SK-N-SH treated with all-trans-retinoic acid at 6 μM for 48 hours (cell line): ENCODE measurements around the gene MTA3.

Experiments
- BACH2 ChIP-seq: fragments of 250-450 bp; sonication (Bioruptor Pico); IDR thresholded peaks from 2 replicates; pipeline ENCODE4 v1.9.0; 2021; ENCODE audit warnings: mild to moderate bottlenecking, borderline replicate concordance
- OSR1 ChIP-seq: fragments of 250-450 bp; sonication (Bioruptor Pico); IDR thresholded peaks from 2 replicates; pipeline ENCODE4 v1.8.0; 2022; ENCODE audit warnings: moderate library complexity, mild to moderate bottlenecking, inconsistent platforms
- RARB ChIP-seq: fragments of 250-450 bp; sonication (Bioruptor Pico); IDR thresholded peaks from 2 replicates; pipeline ENCODE4 v1.8.0; 2021; ENCODE audit warnings: mild to moderate bottlenecking, moderate library complexity
- ZNF565 ChIP-seq: fragments of 450-650 bp; formaldehyde crosslinking; conservative IDR thresholded peaks from 2 replicates; pipeline ENCODE4 v1.5.0; 2020; ENCODE audit warnings: low read depth, mild to moderate bottlenecking, moderate library complexity
- ZNF70 ChIP-seq: fragments of 450-650 bp; formaldehyde crosslinking; IDR thresholded peaks from 2 replicates; pipeline ENCODE4 v1.5.0; 2020; ENCODE audit warnings: mild to moderate bottlenecking, moderate library complexity
- TF ChIP-seq, protein P1 (sequence below): fragments of 250-450 bp; sonication (Bioruptor Pico); IDR thresholded peaks from 2 replicates; pipeline ENCODE4 v1.5.0; 2020; ENCODE audit warnings: mild to moderate bottlenecking, moderate library complexity
- TF ChIP-seq, protein P2 (sequence below): fragments of 250-450 bp; sonication (Bioruptor Pico); IDR thresholded peaks from 2 replicates; pipeline ENCODE4 v1.8.0; 2020; ENCODE audit warnings: mild to moderate bottlenecking, moderate library complexity, borderline replicate concordance

DNA sequence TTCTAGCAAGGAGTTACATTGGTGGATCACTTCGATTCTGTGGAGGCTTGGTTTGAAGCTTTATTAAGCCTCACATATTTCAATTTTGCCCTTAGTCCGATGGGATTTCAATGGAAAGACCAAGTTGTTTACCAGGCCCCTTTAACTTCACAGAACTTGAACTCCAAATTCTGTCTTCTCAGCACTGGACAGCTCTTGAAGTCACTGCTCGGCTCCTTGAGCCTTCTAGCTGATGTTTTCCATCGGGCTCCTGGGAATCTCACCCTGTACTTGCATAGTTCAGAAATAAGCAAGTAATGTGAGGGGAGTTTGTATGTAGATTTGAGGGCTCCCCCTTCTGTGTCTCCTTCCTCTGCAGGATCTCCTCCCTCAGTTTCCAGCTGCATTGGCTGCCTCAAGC is 180.4 kb downstream of the MTA3 start:
- no peak for TF ChIP-seq OSR1
- TF ChIP-seq ZNF70 (CRISPR knock-in tag) = no peak
- TF ChIP-seq ZNF565 (CRISPR knock-in tag) = no peak
- TF ChIP-seq, protein P1, sequence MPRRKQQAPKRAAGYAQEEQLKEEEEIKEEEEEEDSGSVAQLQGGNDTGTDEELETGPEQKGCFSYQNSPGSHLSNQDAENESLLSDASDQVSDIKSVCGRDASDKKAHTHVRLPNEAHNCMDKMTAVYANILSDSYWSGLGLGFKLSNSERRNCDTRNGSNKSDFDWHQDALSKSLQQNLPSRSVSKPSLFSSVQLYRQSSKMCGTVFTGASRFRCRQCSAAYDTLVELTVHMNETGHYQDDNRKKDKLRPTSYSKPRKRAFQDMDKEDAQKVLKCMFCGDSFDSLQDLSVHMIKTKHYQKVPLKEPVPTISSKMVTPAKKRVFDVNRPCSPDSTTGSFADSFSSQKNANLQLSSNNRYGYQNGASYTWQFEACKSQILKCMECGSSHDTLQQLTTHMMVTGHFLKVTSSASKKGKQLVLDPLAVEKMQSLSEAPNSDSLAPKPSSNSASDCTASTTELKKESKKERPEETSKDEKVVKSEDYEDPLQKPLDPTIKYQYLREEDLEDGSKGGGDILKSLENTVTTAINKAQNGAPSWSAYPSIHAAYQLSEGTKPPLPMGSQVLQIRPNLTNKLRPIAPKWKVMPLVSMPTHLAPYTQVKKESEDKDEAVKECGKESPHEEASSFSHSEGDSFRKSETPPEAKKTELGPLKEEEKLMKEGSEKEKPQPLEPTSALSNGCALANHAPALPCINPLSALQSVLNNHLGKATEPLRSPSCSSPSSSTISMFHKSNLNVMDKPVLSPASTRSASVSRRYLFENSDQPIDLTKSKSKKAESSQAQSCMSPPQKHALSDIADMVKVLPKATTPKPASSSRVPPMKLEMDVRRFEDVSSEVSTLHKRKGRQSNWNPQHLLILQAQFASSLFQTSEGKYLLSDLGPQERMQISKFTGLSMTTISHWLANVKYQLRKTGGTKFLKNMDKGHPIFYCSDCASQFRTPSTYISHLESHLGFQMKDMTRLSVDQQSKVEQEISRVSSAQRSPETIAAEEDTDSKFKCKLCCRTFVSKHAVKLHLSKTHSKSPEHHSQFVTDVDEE (CRISPR knock-in tag) = no peak
- no peak for TF ChIP-seq BACH2 (CRISPR knock-in tag)
- no peak for TF ChIP-seq RARB (CRISPR knock-in tag)
- TF ChIP-seq, protein P2, sequence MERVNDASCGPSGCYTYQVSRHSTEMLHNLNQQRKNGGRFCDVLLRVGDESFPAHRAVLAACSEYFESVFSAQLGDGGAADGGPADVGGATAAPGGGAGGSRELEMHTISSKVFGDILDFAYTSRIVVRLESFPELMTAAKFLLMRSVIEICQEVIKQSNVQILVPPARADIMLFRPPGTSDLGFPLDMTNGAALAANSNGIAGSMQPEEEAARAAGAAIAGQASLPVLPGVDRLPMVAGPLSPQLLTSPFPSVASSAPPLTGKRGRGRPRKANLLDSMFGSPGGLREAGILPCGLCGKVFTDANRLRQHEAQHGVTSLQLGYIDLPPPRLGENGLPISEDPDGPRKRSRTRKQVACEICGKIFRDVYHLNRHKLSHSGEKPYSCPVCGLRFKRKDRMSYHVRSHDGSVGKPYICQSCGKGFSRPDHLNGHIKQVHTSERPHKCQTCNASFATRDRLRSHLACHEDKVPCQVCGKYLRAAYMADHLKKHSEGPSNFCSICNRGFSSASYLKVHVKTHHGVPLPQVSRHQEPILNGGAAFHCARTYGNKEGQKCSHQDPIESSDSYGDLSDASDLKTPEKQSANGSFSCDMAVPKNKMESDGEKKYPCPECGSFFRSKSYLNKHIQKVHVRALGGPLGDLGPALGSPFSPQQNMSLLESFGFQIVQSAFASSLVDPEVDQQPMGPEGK (CRISPR knock-in tag) = no peak
